T-helper 22 cell (primary cell): Measurements from ENCODE around the gene SAMD4A.
"Not testable (repeated sequence)": the region's sequence is repeated elsewhere in the genome, so short reads cannot be mapped to it uniquely, and the experiment has no call there.

Source experiments
- DNase-seq: peaks from one replicate; pipeline ENCODE4 v3.0.0-alpha.2; 2020; ENCODE audit warnings: low read depth

Gene SAMD4A

DNA sequence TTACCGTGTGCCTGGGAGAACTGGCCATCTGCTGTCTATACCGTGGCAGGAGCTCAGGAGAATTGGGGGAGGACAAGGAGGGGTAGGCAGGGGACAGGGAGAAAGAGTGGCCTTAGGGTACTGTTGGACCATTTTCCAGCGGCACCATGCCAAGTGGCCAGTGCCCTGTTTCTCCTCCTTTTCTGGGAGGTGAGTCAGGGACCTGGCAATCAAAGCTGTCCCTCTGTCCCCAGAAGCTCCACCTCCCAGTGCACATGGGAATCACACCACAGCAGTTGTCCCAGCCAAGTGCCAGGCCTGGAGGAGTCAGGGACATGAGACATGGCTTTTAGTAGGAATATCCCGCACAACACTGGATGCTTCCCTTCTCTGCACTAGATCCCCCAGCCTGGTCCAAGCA, 217.7 kb downstream of the SAMD4A start:
- DNase-seq: no peak

DNA sequence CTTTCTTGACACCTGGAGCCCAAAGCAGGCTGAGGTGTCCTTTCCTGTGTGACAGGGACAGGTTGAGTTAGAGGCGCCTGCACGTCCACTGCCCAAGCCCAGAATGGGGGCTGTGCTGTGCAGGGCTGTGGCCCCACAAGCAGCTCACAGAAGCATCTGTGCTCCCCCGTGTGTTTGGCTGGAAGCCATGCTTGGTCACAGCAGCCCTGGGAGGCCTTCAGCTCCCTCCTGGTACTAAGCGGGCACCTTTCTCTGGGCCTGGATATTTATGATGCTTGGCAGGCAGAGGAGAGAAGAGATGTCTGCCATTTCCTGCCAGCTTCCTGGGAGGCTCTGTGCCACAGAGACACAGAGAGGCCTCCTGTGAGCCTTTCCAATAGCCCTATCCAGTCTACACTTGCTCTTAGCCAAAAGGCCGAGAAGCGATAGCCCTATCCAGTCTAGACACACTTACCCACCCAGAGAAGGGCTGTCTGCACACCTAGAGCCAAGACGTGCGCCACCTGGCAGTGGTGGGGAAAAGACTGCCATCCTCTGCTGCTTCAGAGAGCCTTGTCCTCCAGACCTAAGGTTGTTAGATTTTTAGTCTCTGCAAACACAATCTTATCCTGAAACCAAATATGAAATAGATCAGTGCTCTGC, 218.3 kb downstream of the SAMD4A start:
- no peak for DNase-seq

DNA sequence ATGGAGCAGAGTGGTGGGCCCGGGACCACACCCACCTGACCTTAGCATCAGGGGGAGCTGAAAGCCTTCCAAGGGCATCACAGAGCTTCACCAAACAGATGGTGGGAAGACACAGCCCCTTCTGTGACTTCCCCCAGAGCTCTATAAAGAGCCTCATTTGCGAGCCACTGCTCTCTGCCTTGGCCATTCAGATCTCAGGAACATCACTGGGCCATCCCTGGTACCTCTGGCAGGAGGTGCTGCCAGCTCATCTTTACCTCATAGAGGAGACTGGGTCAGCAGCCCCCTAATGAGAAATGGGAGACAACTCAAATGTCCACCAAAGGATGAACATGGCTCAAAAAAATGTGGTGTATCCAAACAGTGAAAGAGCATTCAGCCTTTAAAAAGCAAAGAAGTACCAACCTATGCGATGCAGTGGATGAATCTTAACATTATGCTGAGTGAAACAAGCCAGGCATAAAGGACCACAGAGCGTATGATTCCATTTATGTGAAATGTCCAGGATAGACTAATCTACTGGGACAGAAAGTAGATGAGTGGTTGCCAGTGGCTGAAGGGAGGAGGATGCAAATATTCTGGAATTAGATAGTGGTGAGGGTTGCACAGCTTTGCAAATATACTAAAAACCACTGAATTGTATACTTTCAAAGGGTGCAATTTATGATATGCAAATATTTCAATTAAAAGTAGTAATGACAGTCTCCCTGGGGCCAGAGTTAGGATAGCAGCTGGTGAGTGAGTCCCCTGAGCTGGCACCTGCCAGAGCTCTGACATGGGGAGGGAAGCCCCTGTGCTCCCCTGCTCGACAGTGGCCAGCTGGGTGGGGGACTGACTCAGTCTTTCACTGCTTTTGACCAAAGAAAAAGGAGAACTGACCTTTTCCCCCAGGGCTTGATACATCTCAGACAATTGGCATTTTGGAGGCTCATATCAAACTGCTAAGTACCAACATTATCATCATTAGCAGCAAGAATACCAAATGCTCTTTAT, 219.1 kb downstream of the SAMD4A start:
- no peak for DNase-seq

DNA sequence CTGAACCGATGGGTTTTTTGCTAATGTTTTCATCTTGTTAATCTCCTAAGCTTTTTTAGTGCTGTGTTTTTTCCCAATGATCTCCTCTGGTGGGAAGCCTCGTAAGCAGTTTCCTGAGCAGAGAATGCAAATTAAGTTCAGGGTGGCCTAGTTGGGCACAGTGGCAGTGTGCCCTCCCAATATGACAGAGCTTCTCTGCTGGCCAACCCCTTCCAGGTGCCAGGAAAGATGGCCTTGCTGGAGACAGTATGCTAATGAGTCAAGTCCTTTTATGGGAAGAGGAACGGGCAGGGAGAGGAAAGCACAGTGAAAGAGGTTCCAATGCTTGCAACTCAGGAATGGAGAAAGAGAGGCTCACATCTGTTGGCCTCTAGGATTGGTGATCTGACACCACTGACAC, 219.9 kb downstream of the SAMD4A start:
- DNase-seq: no peak

DNA sequence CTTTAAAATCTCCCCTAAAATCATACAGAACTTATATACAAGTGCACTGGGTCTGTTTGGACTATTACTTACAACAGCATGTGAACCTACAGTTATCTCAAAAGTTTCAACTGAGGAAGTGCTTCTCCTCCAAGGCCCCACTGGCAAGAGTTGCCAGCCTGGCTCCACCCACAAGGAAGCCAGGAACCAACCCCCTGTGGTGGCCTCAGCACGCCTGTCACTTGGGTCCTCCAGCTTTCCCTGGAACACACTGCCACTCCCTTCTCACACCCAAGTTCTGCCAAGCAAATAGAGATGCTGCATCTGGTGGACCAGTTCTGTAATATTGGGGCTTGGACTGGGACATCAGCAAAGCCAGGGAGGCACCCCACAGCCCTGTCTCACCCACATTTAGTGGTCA, 220.3 kb downstream of the SAMD4A start:
- DNase-seq: no peak

DNA sequence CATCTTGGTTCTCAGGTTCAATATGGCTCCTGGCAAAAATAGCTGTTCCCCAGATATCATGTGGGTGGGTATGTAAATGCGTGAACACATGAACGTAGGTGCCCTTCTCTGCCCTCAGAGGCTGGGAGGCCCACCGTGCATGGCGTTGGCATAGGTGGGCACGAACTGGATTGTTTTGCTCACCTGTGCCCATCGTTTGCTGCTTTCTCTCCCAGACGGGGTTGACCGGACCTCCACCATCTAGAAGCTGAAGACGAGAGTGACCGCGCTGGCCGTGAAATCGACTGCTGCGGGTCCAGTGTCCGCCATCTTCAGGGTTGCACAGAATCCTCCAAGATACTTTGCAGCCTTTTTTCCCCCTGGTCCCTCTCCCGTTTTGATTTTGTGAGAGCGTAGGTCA, 221.8 kb downstream of the SAMD4A start:
- DNase-seq: no peak

DNA sequence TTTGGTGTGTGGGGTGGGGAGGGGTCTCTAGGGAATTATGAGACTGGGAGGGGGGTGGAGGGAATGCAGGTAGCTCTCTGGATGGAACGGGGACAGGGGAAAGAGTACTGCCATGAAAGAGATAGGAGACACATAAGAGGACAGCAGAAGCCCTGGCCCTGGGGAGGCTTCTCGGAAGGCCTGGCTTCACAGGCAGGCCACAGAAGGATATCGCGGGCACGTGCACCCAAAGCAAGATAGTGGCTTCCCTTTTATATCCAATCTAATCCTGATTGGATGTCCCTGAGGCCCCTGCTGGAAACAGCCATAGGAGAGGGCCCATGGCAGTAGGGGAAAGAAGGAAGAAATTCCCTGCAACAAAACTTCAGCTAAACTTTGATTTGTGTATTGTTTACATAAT, 222.2 kb downstream of the SAMD4A start:
- DNase-seq: no peak

DNA sequence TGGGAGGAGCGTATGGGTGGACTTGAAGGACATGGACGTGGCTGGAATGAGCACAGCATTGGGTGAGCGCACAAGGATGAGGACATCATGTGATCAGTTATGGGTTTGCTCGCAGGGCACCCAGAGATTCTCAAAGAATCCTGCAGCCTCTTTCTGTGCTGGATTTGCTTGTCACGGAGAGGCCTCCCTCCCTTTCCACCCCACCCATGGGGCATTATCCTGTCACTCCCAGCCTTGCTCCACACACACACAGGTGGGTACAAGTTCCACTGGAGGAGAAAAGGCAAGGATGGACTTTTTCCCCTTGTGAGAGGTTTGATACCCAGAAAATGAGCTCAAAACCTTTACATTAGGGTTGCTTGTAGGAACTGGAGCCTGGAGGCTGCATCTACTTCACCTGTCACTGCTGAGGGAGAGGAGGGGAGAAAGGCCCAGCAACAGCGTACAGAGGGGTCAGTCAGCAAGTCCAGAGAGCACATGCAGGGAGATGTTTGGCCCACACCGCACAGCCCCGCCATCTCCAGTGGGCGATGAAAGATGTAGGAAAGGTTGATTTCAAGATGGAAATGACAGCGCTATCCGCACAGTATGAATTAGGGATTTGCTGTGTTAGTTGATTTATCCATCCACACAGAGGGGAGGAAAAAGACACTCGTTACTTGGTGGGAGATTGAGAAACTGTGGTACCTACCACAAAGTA, 223.0 kb downstream of the SAMD4A start:
- DNase-seq: no peak

DNA sequence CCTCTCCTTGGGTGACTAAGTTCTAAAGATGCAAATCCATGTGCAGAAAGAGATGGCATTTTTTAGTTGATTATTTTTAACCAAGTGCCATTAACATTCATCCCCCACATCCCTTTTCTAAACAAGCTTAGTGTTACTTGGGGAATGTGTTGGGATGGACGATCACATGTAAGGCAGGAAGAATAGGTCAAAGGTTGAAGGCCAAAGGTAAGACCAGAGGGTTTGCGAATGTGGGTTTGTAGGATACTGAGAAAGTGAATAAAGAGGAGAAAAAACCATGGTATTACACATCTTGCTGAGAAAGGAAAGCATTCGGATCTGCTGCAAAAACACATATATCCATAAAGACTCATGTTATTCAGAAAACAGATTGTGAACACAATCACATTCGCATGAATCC, 224.1 kb downstream of the SAMD4A start:
- no peak for DNase-seq

DNA sequence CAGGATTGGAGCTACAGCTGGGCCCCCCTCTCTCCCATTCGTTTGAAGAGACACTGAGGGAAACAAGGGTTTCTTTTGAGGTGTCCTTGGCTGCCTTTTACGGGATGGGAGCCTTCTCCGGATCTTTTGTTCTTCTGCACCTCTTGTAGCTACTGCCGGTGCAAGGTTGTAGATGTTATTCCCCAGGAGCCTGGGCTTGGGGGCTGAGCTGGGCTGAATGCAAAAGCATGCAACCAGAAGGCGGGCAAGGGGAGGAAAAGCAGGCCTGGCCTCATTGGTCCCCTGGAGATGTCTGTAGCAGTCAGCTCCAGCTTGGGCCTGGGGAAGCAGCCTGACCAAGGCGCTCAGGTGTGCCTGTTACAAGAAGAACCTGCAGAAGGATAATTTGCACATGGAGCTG, 225.4 kb downstream of the SAMD4A start:
- DNase-seq: no peak

DNA sequence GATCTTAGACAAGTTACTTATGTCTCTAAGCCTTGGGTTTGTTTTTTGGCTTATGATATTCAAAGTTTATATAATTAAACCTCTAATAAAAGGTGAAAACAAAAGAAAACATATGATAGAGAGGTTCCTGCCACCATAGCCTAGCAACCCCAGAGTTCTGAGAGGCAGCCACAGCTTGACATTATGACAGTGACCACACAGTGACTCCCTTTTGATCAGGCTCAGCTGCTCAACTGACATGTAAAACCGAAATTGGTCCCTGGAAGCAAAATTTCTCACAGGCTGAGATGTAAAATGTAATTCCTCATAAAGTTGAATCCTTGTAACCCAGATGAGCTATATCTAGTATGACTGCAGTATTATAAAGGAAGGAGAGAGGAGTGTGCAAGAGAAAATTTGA, 227.2 kb downstream of the SAMD4A start:
- no peak for DNase-seq

DNA sequence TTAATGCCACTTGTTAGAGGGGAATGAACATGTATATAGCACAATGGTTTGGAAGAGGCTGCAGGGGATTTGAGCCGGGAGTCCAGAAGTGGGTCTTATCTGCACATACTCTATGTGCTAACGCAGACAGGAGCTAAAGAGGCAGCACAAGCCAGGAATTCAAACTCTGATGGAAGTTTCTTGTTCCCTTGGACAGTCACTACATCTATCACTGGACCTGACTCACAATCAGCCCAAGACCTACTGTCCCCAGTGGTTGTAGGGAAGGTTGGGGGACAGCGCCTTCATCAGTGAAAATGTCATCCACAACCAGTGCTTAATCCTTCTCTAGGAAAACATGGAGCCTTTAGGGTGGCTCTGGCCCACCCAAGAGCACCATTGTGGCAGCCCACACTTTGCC, 227.9 kb downstream of the SAMD4A start:
- no peak for DNase-seq

DNA sequence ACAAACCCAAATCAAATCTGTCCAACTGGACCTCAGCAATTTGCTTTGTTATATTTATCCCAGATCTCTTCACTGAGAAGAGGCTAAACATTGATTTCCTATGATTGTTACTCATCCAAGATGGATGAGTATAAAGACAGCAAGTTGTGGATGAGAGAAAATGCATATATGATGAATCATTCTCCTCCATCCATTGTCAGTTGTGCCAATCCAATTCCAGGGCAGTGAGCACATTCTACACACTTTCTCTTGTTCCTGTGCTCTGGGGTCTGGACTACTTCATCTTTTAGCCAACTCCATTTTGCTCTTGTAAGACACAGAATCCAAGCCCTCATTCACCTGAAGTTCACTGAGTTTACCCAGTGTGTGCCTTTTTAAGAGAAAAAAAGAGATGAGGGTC, 230.0 kb downstream of the SAMD4A start:
- no peak for DNase-seq

DNA sequence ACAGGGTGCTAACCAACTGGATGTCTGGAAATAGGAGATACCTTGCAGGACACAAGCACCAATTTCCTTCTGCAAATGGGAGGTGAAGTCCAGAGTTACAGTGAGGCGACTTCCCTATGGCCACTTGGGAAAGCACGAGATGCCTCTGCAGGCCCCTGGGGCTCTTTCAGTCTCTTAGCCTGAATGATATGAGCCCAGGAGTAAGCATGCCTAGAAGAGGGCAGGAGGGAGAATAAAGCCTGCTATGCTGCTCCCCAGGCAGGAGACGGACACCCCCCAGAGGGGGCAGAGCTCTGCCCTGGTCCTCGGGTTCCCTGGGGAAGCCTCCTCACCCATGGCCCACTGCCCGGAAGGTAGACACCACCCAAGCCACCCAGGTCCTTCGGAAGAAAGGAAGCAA, 230.6 kb downstream of the SAMD4A start:
- DNase-seq: no peak

DNA sequence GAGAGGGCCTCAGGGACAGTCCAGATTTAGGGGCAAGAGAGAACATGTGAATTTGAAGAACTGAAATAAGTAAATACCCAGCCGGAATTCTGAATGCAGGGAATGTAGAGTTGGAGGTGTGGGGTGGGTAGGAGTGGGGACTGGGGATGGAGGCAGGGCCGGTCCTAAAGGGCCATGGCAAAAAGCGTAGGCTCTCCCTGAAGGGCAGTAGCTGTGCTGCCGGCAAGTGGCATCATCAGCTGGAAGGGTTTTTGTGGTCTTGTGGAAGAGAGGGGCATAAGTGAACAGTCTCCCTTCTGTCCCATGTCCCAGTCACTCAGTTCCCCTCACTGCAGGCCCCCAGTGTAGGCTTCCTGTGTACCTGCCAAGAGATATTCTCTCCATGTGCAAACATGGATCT, 231.1 kb downstream of the SAMD4A start:
- DNase-seq: no peak

DNA sequence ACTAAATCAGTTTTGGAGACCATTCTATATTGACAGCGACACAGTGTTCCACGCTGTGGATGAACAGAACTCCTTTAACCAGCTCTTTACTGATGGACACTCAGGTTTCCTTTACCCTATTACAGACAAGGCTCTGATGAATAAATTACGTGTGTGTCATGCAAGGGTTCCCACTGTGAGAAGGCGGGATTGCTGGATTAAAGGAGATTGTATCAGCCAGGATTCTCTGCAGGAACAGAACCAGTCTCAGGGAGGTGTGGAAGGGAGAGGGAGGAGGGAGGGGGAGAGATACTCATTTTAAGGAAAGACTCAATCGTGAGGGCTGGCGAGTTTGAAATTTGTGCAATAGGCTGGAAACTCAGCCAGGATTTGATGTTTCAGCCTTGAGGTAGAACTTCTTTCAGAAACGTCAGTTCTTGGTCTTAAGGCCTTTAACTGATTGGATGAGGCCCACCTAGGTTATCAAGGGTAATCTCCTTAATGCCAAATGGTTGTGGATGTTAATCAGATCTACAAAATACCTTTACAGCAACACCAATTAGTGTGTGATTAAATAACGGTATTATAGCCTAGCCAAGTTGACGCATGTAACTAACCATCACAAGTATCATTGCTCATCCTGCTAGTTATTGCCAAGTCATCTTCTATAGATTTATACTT, 231.7 kb downstream of the SAMD4A start:
- DNase-seq: no peak

DNA sequence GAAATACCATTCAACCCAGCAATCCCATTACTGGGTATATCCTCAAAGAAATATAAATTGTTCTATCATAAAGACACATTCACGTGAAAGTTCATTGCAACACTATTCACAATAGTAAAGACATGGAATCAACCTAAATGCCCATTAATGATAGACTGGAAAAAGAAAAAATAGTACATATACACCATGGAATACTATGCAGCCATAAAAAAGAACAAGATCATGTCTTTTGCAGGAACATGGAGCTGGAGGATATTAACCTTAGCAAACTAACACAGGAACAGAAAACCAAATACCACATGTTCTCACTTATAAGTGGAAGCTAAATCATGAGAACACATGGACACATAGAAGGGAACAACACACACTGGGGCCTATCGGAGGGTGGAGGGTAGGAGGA, 234.6 kb downstream of the SAMD4A start:
- DNase-seq: not testable (repeated sequence)

DNA sequence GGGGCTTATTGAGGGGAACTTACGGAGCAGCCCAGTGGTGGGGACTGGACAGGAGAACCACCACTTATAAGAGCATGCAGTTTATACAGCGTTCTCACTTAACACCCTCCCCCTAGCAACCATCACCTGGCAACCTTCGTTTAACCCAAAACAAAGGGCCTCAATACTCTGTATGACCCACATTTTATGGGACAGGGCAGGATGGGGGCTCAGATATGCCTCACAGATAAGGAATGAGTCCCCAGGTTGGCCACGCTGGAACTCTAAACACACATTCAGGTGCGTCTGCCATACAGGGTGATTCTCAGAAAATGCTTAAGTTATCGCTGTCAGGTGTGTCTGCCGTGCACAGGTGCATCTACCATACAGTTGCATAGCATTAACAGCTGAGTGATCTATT, 236.5 kb downstream of the SAMD4A start:
- no peak for DNase-seq

DNA sequence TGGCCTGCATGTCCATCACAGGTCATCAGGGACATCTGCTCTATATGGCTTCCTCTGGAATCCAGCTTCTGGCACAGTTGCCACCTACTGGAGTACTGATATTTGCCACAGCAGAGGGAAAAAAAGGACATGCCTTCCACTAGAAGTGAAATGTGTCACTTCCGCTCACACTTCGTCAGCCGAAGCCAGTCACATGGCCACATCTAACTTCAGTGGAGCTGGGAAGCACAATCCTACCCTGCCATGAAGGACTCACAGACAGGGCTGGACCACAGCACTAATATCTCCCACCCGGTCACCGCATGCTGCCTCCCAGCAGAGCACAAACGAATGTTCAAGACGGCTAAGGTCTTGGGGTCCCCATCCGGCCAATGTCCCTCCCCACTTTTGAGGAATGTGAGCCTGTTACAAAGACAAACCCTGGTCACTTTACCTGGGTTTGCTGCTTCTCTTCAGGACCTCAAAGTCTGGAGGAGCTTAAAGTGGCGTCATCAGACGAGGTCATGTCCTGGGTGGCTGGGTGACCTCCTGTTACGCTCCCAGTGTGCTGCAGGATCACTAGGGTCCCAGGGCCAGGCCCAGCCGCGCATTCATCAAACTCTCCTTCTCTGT, 237.1 kb downstream of the SAMD4A start:
- no peak for DNase-seq

DNA sequence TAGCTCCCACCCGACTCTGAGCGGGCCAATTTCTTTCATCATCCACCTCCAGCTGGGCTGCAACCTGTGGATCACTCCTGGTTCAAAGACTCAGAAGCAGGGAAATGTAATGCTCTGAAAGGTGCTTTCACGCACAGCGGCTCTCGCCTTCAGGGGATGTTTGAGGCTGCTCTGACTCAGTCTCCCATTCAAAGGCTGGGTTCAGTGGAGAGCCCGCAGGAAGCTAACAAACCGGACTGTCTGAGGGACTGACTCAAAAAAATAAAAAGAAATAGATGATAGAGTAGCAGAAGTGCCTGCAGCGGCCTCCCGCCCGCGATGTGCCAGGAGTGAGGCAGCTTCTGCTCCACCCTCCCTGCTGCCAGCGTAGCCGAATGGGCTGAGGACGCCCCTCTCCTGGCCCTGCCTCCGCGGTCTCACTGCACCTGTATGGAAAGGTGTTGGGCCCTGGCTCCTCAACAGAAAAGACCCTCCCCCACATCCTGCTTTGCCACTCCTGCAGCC, 237.7 kb downstream of the SAMD4A start:
- no peak for DNase-seq

DNA sequence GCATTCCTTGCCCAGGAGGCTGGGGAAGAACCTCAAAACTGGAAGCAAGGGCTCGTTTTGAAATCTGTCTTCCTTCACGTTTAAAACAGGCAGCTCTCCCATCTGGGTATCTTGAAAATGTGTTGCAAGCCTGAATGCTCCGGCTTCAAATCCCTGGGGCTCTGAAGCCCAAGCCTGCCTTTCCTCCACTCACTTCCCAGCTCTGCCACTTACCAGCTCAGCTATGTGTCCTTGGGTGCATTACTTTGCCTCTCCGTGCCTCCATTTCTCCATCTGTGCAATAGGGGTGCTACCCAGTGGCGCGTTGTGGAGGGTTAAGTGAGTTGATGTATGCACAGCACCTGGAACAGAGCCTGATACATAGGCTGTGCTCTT, 238.1 kb downstream of the SAMD4A start:
- no peak for DNase-seq
